Left ventricle myocardium inferior (tissue), 1 donor: ENCODE measurements around the gene C1QA. TPM values are rescaled to one million over a fixed set of nuclear protein-coding genes. Genes with fewer than 3 reads are reported as not detected.

Source experiments
- DNase-seq: peaks from one replicate; pipeline ENCODE4 v3.0.0-alpha.2; 2020
- H3K27ac ChIP-seq: fragments of 200-600 bp; replicated peaks from 2 replicates; pipeline ENCODE4 v1.8.0; 2021
- H3K27me3 ChIP-seq: fragments of 200-600 bp; 2 replicates; pipeline ENCODE4 v1.8.0; 2021; ENCODE audit warnings: low read depth
- H3K36me3 ChIP-seq: fragments of 200-600 bp; 2 replicates; pipeline ENCODE4 v1.8.0; 2021
- H3K4me1 ChIP-seq: fragments of 200-600 bp; 2 replicates; pipeline ENCODE4 v1.8.0; 2021
- H3K4me3 ChIP-seq: fragments of 200-600 bp; 2 replicates; pipeline ENCODE4 v1.8.0; 2021; ENCODE audit warnings: mild to moderate bottlenecking, moderate library complexity
- H3K9me3 ChIP-seq: fragments of 200-600 bp; replicated peaks from 2 replicates; pipeline ENCODE4 v1.8.0; 2021
- intact Hi-C: fragments of 100-400 bp; cut with micrococcal nuclease; formaldehyde crosslinking; loops from one replicate; pipeline ENCODE4 v1.11.0; 2022
- total RNA-seq: library from RNA; stranded (reverse); fragmentation: NEBNext Ultra II Directional; extraction: Animal tissue kit (Norgen Biotek cat#: 25700); gene quantifications from one replicate; pipeline ENCODE4 v1.2.1, GENCODE V29; 2021
- TF ChIP-seq, protein P1 (sequence below): fragments of 200-600 bp; IDR thresholded peaks from 2 replicates; pipeline ENCODE4 v1.8.0; 2021; ENCODE audit warnings: antibody characterized with exemption, mild to moderate bottlenecking, borderline replicate concordance
- donor health status: DM: no; HTN: yes; CAD: no; lungs with severe emphysema.

The C1QA gene
- total RNA-seq, 1 donor from 2014 or later: 70.1 TPM

DNA sequence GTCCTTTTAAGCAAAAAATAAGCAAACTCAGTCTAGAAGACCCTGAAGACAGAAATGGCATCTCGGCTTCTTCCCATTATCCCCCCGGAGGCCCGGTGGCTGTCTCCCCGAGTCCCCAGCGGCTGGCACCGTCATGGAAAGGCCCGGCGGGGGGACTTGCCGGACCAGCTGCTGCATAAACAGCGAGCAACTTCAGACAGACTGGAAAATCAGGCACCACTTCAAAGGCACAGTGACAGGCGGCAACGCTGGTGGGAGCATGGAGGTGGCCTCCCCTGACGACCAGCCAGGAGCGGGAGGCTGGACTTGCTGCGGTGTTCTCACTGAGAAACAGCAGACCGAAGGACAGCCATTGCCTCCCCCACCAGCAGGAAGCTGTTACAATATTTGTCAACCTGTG is 18.4 kb upstream of the C1QA start:
- Histone ChIP-seq H3K36me3 (no peaks in the 10 kb centered on the region), H3K4me1 (no peaks in the 10 kb centered on the region), H3K4me3 (no peak overlapping the region), H3K9me3 (no peaks in the 10 kb centered on the region), H3K27ac (no peak overlapping the region), H3K27me3 (peaks cover 100% of the 10 kb centered on the region)
- TF ChIP-seq, protein P1, sequence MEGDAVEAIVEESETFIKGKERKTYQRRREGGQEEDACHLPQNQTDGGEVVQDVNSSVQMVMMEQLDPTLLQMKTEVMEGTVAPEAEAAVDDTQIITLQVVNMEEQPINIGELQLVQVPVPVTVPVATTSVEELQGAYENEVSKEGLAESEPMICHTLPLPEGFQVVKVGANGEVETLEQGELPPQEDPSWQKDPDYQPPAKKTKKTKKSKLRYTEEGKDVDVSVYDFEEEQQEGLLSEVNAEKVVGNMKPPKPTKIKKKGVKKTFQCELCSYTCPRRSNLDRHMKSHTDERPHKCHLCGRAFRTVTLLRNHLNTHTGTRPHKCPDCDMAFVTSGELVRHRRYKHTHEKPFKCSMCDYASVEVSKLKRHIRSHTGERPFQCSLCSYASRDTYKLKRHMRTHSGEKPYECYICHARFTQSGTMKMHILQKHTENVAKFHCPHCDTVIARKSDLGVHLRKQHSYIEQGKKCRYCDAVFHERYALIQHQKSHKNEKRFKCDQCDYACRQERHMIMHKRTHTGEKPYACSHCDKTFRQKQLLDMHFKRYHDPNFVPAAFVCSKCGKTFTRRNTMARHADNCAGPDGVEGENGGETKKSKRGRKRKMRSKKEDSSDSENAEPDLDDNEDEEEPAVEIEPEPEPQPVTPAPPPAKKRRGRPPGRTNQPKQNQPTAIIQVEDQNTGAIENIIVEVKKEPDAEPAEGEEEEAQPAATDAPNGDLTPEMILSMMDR: no peak
- DNase-seq: no peak
- intact Hi-C loops: no loop called here

DNA sequence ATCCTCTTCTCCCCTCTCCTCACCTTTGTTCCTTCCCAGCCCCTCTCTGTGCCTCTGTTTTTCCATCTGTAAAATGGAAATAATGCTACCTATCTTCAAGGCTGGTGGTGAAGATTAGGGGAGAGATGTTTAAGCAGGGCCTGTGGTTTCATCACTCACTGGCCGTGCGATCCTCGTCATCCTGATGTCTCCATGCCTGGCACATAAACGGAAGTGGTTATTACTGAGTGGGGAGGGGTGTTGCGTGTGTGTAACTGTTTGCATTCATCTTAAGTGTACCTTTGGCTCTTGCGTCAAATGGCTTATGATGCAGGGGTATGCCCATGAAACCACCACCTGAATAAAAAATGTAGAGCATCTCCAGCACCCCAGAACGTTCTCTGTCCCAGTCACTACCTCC is 17.2 kb upstream of the C1QA start:
- Histone ChIP-seq H3K4me1 (no peaks in the 10 kb centered on the region), H3K9me3 (no peaks in the 10 kb centered on the region), H3K27me3 (peaks cover 99% of the 10 kb centered on the region), H3K27ac (no peak overlapping the region), H3K4me3 (no peak overlapping the region), H3K36me3 (no peaks in the 10 kb centered on the region)
- TF ChIP-seq, protein P1: no peak
- intact Hi-C loops: no loop called here
- DNase-seq: no peak

DNA sequence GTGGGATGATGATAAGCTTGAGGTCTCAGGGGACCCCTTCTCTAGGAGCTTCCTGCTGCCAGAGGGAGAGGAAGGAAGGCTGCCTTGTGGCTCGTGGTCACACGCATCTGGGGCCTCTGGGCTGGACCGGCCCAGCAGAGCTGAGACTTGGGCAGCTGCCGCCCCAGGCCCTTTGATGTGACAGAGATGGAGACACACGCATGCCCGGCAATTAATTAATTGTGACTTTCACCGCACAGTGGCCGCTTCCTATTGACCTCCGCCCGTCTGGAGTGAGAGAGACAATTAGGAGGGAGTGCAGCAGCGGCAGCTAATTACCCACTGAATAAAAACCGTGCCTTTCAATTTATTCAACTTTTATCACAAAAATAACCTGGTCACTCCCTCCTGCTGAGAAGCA is 16.6 kb upstream of the C1QA start:
- intact Hi-C loops: no loop called here
- no peaks in the 10 kb centered on the region for H3K36me3 ChIP-seq
- no peak for DNase-seq
- TF ChIP-seq, protein P1: no peak
- H3K4me3 ChIP-seq: no peak overlapping the region
- no peaks in the 10 kb centered on the region for H3K9me3 ChIP-seq
- H3K27me3 ChIP-seq: peaks cover 99% of the 10 kb centered on the region
- no peak overlapping the region for H3K27ac ChIP-seq
- H3K4me1 ChIP-seq: no peaks in the 10 kb centered on the region

DNA sequence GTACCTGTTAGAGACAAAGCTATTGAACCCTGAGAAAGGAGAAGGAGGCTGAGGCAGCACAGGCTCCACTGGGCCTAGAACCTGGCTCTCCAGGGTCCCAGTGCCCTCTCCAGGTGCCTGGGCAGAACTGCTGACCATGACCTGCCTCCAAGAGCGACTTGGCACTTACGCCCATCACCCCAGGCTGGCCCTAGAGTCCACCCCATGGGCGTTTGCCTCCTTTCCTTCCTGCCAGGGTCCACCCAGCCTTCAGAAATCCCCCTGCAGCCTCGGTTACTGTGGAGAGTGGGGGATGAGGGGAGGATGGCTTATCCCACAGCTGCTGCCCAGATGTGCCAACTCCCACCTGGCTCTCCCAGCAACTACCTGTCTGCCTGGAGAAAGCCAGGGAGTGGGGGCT is 14.7 kb upstream of the C1QA start:
- peaks cover 99% of the 10 kb centered on the region for H3K27me3 ChIP-seq
- no peak for DNase-seq
- no peaks in the 10 kb centered on the region for H3K4me1 ChIP-seq
- intact Hi-C loops: no loop called here
- TF ChIP-seq, protein P1: no peak
- no peak overlapping the region for H3K27ac ChIP-seq
- H3K36me3 ChIP-seq: no peaks in the 10 kb centered on the region
- no peaks in the 10 kb centered on the region for H3K9me3 ChIP-seq
- no peak overlapping the region for H3K4me3 ChIP-seq

DNA sequence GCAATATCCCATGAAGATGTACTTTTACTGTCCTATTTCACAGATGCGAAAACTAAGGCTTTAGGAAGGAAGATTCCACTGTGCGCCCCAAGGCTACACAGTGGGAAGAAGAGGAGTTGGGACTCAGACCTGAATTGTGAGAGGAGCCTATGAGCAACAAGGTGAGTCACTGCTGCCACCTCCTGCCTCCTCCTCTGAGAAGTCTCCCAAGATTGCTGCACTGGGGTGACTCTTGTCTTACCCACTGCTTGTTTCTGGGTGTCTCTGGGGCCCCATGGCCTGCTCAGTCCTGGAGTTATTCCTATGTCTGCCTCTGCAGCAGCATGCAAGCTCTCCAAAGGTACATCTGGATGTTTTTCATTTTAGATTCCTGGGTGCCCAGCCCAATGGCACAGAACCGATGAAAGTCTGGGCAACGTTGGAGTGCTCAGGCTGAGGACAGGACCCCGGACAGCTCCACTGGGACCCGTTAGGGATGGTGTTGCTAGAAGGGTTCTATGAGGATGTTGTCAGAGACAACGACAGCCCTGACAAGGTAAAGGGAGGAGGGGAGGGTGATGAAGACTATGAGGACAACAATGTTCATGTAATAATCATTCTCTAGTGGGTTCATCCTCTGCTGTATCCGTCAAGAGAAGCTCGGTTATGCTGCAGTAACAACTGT is 11.0 kb upstream of the C1QA start:
- no peaks in the 10 kb centered on the region for H3K4me1 ChIP-seq
- H3K27ac ChIP-seq: no peak overlapping the region
- H3K4me3 ChIP-seq: no peak overlapping the region
- DNase-seq: no peak
- H3K36me3 ChIP-seq: no peaks in the 10 kb centered on the region
- peaks cover 85% of the 10 kb centered on the region for H3K27me3 ChIP-seq
- TF ChIP-seq, protein P1: no peak
- no peaks in the 10 kb centered on the region for H3K9me3 ChIP-seq
- intact Hi-C loops: no loop called here
